Left cardiac atrium (tissue), 4 donors: ENCODE results near the gene PIGC. TPM values are rescaled to one million over a fixed set of nuclear protein-coding genes. Genes with fewer than 3 reads are reported as not detected.

ENCODE experiments used
- ATAC-seq, 2 donors: fragments of 200-7000 bp; cut with Tn5 transposase; one replicate each; pipeline ENCODE4 v1.9.1; 2020; ENCODE audit warnings: mild to moderate bottlenecking in 2 of 2, moderate library complexity in 2 of 2
- DNase-seq: peaks from one replicate; pipeline ENCODE4 v3.0.0-alpha.2; 2020
- intact Hi-C, 2 donors: fragments of 100-400 bp; cut with DNase I; formaldehyde crosslinking; loops; one replicate each; pipeline versions ENCODE4 v1.14.1 to v1.15.1; 2022 to 2023
- long read RNA-seq: library from polyadenylated mRNA; unstranded; transcript quantifications from one replicate; pipeline ENCODE4 v2.0.0, GENCODE V29; 2021
- total RNA-seq, 2 donors: library from RNA; stranded (reverse); fragmentation: NEBNext Ultra II Directional; extraction: Animal tissue kit (Norgen Biotek cat#: 25700); gene quantifications; one replicate each; pipeline ENCODE4 v1.2.1, GENCODE V29; 2021
- donor health status: DM: no; HTN: yes; CAD: no.
- donor health status: DM: no; HTN: yes; CAD: no; lungs with severe emphysema.
- donor health status: DM: yes; HTN: yes; CAD: no.
- donor health status: Dilated cardiomyopathy.

The PIGC gene
- total RNA-seq: 10 to 100 TPM; 12.4 to 14.6 TPM
- long read RNA-seq, transcript PIGC-201 (2 exons, 1,447 nt): major isoform, 8 of 13 reads
- long read RNA-seq, partial matches to known transcripts: 1 of 13 reads
- long read RNA-seq, other reads (novel, unspliced or antisense): 4 of 13 reads

GRCh38 chr1:172443666-172444453, at the start of gene PIGC:
TSS of gene PIGC (minus strand) at chr1:172444069. CDS start at chr1:172442622, 1,447 bp downstream.
- intact Hi-C loops: no loop called here
- peak; percentile 99 for ATAC-seq
- DNase-seq: peak; percentile 93

GRCh38 chr1:172492421-172492820, 48.6 kb upstream of the PIGC start:
- no peak for ATAC-seq
- DNase-seq: no peak
- intact Hi-C loops: no loop called here

- ATAC-seq (no peak), DNase-seq (no peak)
- intact Hi-C loops: no loop called here
Observed at GRCh38 chr1:172489847-172490246, 46.0 kb upstream of the PIGC start.

GRCh38 chr1:172488393-172488792, 44.5 kb upstream of the PIGC start:
- ATAC-seq: no peak
- intact Hi-C loops: no loop called here

GRCh38 chr1:172487550-172487949, 43.7 kb upstream of the PIGC start:
- DNase-seq (no peak), ATAC-seq (no peak)
- intact Hi-C loops: no loop called here

More at GRCh38 chr1:172488393-172488792, 44.5 kb upstream of the PIGC start:
- DNase-seq: no peak

GRCh38 chr1:172486805-172487454, 43.1 kb upstream of the PIGC start:
- peak in 1 of 2 donors; percentile 19 for ATAC-seq
- intact Hi-C loops: no loop called here
- no peak for DNase-seq

- no peak for DNase-seq
- no peak for ATAC-seq
- intact Hi-C loops: no loop called here
Observed at GRCh38 chr1:172485626-172486025, 41.8 kb upstream of the PIGC start.

- intact Hi-C loops: no loop called here
- ATAC-seq: no peak
- DNase-seq: no peak
Observed at GRCh38 chr1:172484252-172484651, 40.4 kb upstream of the PIGC start.

- intact Hi-C loops: no loop called here
- DNase-seq (no peak), ATAC-seq (no peak)
Observed at GRCh38 chr1:172483448-172483847, 39.6 kb upstream of the PIGC start.

GRCh38 chr1:172482044-172482443, 38.2 kb upstream of the PIGC start:
- intact Hi-C loops: no loop called here
- no peak for DNase-seq
- ATAC-seq: no peak

- no peak for ATAC-seq
- intact Hi-C loops: no loop called here
- no peak for DNase-seq
Observed at GRCh38 chr1:172480431-172480830, 36.6 kb upstream of the PIGC start.

GRCh38 chr1:172478485-172478884, 34.6 kb upstream of the PIGC start:
- intact Hi-C loops: no loop called here
- DNase-seq (no peak), ATAC-seq (peak in 1 of 2 donors; percentile 25)

GRCh38 chr1:172477741-172478140, 33.9 kb upstream of the PIGC start:
- no peak for ATAC-seq
- DNase-seq: no peak
- intact Hi-C loops: no loop called here

GRCh38 chr1:172477216-172477615, 33.3 kb upstream of the PIGC start:
- no peak for ATAC-seq
- DNase-seq: no peak
- intact Hi-C loops: no loop called here

GRCh38 chr1:172476218-172476811, 32.4 kb upstream of the PIGC start:
- DNase-seq (no peak), ATAC-seq (peak in 1 of 2 donors; percentile 40)
- intact Hi-C loops: no loop called here

GRCh38 chr1:172473842-172474241, 30.0 kb upstream of the PIGC start:
- no peak for ATAC-seq
- intact Hi-C loops: no loop called here

GRCh38 chr1:172473302-172473701, 29.4 kb upstream of the PIGC start:
- intact Hi-C loops: no loop called here
- ATAC-seq (peak in 1 of 2 donors; percentile 49), DNase-seq (no peak)

More at GRCh38 chr1:172473842-172474241, 30.0 kb upstream of the PIGC start:
- DNase-seq: no peak

GRCh38 chr1:172472495-172472894, 28.6 kb upstream of the PIGC start:
- DNase-seq (no peak), ATAC-seq (no peak)
- intact Hi-C loops: no loop called here

- DNase-seq: no peak
- intact Hi-C loops: no loop called here
- ATAC-seq: no peak
Observed at GRCh38 chr1:172471666-172472065, 27.8 kb upstream of the PIGC start.

- no peak for DNase-seq
- ATAC-seq: no peak
- intact Hi-C loops: no loop called here
Observed at GRCh38 chr1:172470149-172470548, 26.3 kb upstream of the PIGC start.
